A673 (cell line): Measurements from ENCODE around the gene SH3RF3.

Experiments
- EZH2 ChIP-seq: fragments of 200-600 bp; sonication (generic); IDR thresholded peaks from 2 replicates; pipeline ENCODE4 v1.6.1; 2017; ENCODE audit warnings: borderline replicate concordance, low read depth, mild to moderate bottlenecking, mixed read lengths, antibody characterized with exemption, low read length; ENCODE audit not compliant: poor library complexity, severe bottlenecking
- TF ChIP-seq, protein P1 (sequence below): fragments of 300-800, 200-600 bp; sonication (generic); conservative IDR thresholded peaks from 2 replicates; pipeline ENCODE4 v1.5.1; 2017; ENCODE audit warnings: low read depth, mild to moderate bottlenecking, antibody characterized with exemption, low read length, moderate library complexity, mixed read lengths

DNA sequence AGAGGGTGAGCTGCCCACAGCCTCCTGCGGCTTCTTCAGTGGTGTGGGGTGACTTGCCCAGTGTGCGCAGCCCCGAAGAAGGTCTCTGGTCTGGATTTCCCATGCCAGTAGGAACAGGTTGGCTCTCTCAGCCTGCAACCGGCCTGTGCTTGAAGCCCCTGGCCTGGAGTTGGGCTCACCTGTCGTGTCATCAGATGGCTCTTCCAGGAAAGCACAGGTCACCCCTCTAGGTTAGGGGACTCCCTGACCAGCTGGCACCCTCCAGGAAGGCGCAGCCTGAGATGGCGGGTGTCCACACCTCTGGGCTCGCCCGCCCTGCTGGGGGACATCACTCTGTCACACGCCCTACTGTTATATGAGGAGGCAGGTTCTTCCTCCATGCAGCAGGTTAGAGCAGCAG is 304.9 kb downstream of the SH3RF3 start:
- TF ChIP-seq, protein P1, sequence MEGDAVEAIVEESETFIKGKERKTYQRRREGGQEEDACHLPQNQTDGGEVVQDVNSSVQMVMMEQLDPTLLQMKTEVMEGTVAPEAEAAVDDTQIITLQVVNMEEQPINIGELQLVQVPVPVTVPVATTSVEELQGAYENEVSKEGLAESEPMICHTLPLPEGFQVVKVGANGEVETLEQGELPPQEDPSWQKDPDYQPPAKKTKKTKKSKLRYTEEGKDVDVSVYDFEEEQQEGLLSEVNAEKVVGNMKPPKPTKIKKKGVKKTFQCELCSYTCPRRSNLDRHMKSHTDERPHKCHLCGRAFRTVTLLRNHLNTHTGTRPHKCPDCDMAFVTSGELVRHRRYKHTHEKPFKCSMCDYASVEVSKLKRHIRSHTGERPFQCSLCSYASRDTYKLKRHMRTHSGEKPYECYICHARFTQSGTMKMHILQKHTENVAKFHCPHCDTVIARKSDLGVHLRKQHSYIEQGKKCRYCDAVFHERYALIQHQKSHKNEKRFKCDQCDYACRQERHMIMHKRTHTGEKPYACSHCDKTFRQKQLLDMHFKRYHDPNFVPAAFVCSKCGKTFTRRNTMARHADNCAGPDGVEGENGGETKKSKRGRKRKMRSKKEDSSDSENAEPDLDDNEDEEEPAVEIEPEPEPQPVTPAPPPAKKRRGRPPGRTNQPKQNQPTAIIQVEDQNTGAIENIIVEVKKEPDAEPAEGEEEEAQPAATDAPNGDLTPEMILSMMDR: no peak
- TF ChIP-seq EZH2: no peak
